HEK293 (cell line): ENCODE data around the gene CEP89.

Experiments used
- CTCF ChIA-PET: fragments of 350-600 bp; formaldehyde crosslinking; extraction: SDS; loops from one replicate; lab custom pipeline; 2021; ENCODE audit warnings: antibody characterized with exemption; lab: Yijun Ruan, JAX
- POLR2A ChIA-PET: fragments of 300-600 bp; formaldehyde crosslinking; extraction: SDS; loops from one replicate; lab custom pipeline; 2020; ENCODE audit warnings: antibody characterized with exemption, inconsistent platforms; lab: Yijun Ruan, JAX
- H3K27ac ChIP-seq: fragments of 200-500 bp; sonication (Bioruptor generic); 2 replicates; pipeline ENCODE4 v1.5.1; 2014; ENCODE audit warnings: low read depth, low read length, control low read depth, inconsistent platforms; ENCODE audit errors: extremely low read depth
- H3K36me3 ChIP-seq, 2 experiments: fragments of 200-500 bp in 1 of 2; sonication (Bioruptor generic) in 1 of 2; 1 replicate in 1 of 2; 2 replicates in 1 of 2; pipeline ENCODE4 v1.5.1; 2014 to 2017; ENCODE audit warnings: inconsistent platforms in 2 of 2, low read length in 2 of 2; ENCODE audit not compliant: control insufficient read depth in 2 of 2, insufficient read depth in 1 of 2
- H3K4me1 ChIP-seq: fragments of 200-500 bp; sonication (Bioruptor generic); 2 replicates; pipeline ENCODE4 v1.5.1; 2014; ENCODE audit warnings: mild to moderate bottlenecking, low read length, inconsistent platforms; ENCODE audit not compliant: control insufficient read depth, insufficient read depth
- H3K4me3 ChIP-seq: 2 replicates; pipeline ENCODE4 v1.5.1; 2011; ENCODE audit warnings: low read depth, mild to moderate bottlenecking, control low read depth, low read length, moderate library complexity
- H3K9me3 ChIP-seq: fragments of 200-500 bp; sonication (Bioruptor generic); 2 replicates; pipeline ENCODE4 v1.5.1; 2014; ENCODE audit warnings: low read depth, low read length, inconsistent platforms; ENCODE audit not compliant: control insufficient read depth, insufficient read depth
- CTCF ChIP-seq: fragments of 450-650 bp; formaldehyde crosslinking; IDR thresholded peaks from 2 replicates; pipeline ENCODE4 v1.5.1; 2016; ENCODE audit warnings: missing biosample characterization, missing genetic modification characterization
- EGR2 ChIP-seq: fragments of 450-650 bp; formaldehyde crosslinking; IDR thresholded peaks from 2 replicates; pipeline ENCODE4 v1.5.1; 2016; ENCODE audit warnings: low read depth, missing biosample characterization, missing genetic modification characterization
- GLI2 ChIP-seq: fragments of 450-650 bp; formaldehyde crosslinking; IDR thresholded peaks from 2 replicates; pipeline ENCODE4; 2017; ENCODE audit warnings: missing biosample characterization, missing genetic modification characterization, low read depth, borderline replicate concordance
- GLIS1 ChIP-seq: fragments of 450-650 bp; formaldehyde crosslinking; IDR thresholded peaks from 2 replicates; pipeline ENCODE4 v1.5.1; 2016; ENCODE audit warnings: missing biosample characterization, missing genetic modification characterization
- HIC1 ChIP-seq: fragments of 450-650 bp; formaldehyde crosslinking; IDR thresholded peaks from 2 replicates; pipeline ENCODE4 v1.5.1; 2016; ENCODE audit warnings: missing biosample characterization, missing genetic modification characterization
- HOXC10 ChIP-seq: sonication (generic); formaldehyde crosslinking; IDR thresholded peaks from 2 replicates; pipeline ENCODE4 v1.8.1; 2023; ENCODE audit warnings: mild to moderate bottlenecking, missing genetic modification reagents
- HOXD13 ChIP-seq: sonication (generic); formaldehyde crosslinking; IDR thresholded peaks from 2 replicates; pipeline ENCODE4 v1.8.0; 2022; ENCODE audit warnings: missing genetic modification reagents, borderline replicate concordance
- OVOL3 ChIP-seq: fragments of 450-650 bp; formaldehyde crosslinking; IDR thresholded peaks from 2 replicates; pipeline ENCODE4 v1.5.1; 2016; ENCODE audit warnings: missing biosample characterization, missing genetic modification characterization
- ZBTB1 ChIP-seq: fragments of 450-650 bp; formaldehyde crosslinking; IDR thresholded peaks from 2 replicates; pipeline ENCODE4 v1.5.1; 2016; ENCODE audit warnings: missing biosample characterization, missing genetic modification characterization
- ZEB2 ChIP-seq: fragments of 450-650 bp; formaldehyde crosslinking; IDR thresholded peaks from 2 replicates; pipeline ENCODE4 v1.5.1; 2016; ENCODE audit warnings: missing biosample characterization, missing genetic modification characterization
- ZIC2 ChIP-seq: fragments of 450-650 bp; formaldehyde crosslinking; IDR thresholded peaks from 2 replicates; pipeline ENCODE4 v1.5.1; 2016; ENCODE audit warnings: missing biosample characterization, missing genetic modification characterization
- ZNF184 ChIP-seq: fragments of 450-650 bp; IDR thresholded peaks from 2 replicates; pipeline ENCODE4 v1.5.1; 2018; ENCODE audit warnings: missing biosample characterization, mild to moderate bottlenecking, missing genetic modification characterization
- ZNF214 ChIP-seq: fragments of 450-650 bp; formaldehyde crosslinking; IDR thresholded peaks from 2 replicates; pipeline ENCODE4 v1.5.1; 2017; ENCODE audit warnings: missing biosample characterization, mild to moderate bottlenecking, missing genetic modification characterization, borderline replicate concordance
- ZNF292 ChIP-seq: fragments of 450-650 bp; formaldehyde crosslinking; IDR thresholded peaks from 2 replicates; pipeline ENCODE4 v1.5.1; 2016; ENCODE audit warnings: low read depth, missing biosample characterization, missing genetic modification characterization, borderline replicate concordance
- ZNF302 ChIP-seq: fragments of 450-650 bp; formaldehyde crosslinking; IDR thresholded peaks from 2 replicates; pipeline ENCODE4 v1.5.1; 2016; ENCODE audit warnings: missing biosample characterization, missing genetic modification characterization, low read depth
- ZNF426 ChIP-seq: fragments of 450-650 bp; formaldehyde crosslinking; IDR thresholded peaks from 2 replicates; pipeline ENCODE4 v1.5.1; 2017; ENCODE audit warnings: missing biosample characterization, missing genetic modification characterization, mild to moderate bottlenecking, inconsistent platforms, moderate library complexity
- ZNF514 ChIP-seq: fragments of 450-650 bp; formaldehyde crosslinking; IDR thresholded peaks from 2 replicates; pipeline ENCODE4 v1.5.1; 2016; ENCODE audit warnings: missing biosample characterization, missing genetic modification characterization
- ZNF518A ChIP-seq: fragments of 450-650 bp; formaldehyde crosslinking; conservative IDR thresholded peaks from 2 replicates; pipeline ENCODE4 v1.5.1; 2016; ENCODE audit warnings: low read depth, missing biosample characterization, missing genetic modification characterization
- ZNF654 ChIP-seq: fragments of 450-650 bp; formaldehyde crosslinking; IDR thresholded peaks from 2 replicates; pipeline ENCODE4 v1.5.1; 2016; ENCODE audit warnings: low read depth, missing biosample characterization, missing genetic modification characterization
- ZNF692 ChIP-seq: fragments of 450-650 bp; formaldehyde crosslinking; IDR thresholded peaks from 2 replicates; pipeline ENCODE4 v1.5.1; 2016; ENCODE audit warnings: missing biosample characterization, missing genetic modification characterization
- ZSCAN4 ChIP-seq: fragments of 450-650 bp; formaldehyde crosslinking; IDR thresholded peaks from 2 replicates; pipeline ENCODE4 v1.5.1; 2017; ENCODE audit warnings: missing biosample characterization, missing genetic modification characterization

The CEP89 gene

GRCh38 chr19:32971012-32971595, 654 bp downstream of the CEP89 start (continued):
- TF ChIP-seq CTCF: peak; percentile 19; the same call in 1 of the 2 replicates
- peak; percentile 63 for TF ChIP-seq EGR2 (tag by site-specific recombination)

- POLR2A ChIA-PET: no interaction called here
- TF ChIP-seq ZNF184 (tag by site-specific recombination) (no peak), ZNF426 (no peak), ZNF692 (tag by site-specific recombination) (no peak), ZIC2 (tag by site-specific recombination) (no peak), ZEB2 (tag by site-specific recombination) (no peak), HOXD13 (CRISPR knock-in tag) (no peak), ZBTB1 (tag by site-specific recombination) (no peak), ZNF214 (tag by site-specific recombination) (no peak), GLIS1 (tag by site-specific recombination) (no peak), ZNF292 (no peak), ZSCAN4 (tag by site-specific recombination) (no peak), ZNF302 (tag by site-specific recombination) (no peak), GLI2 (tag by site-specific recombination) (no peak), ZNF654 (tag by site-specific recombination) (no peak), OVOL3 (tag by site-specific recombination) (no peak), HIC1 (tag by site-specific recombination) (no peak), ZNF514 (tag by site-specific recombination) (no peak), ZNF518A (tag by site-specific recombination) (no peak), HOXC10 (no peak)
- peaks cover 16% of the 10 kb centered on the region for H3K4me1 ChIP-seq
- H3K36me3 ChIP-seq: peaks cover 39 to 50% of the 10 kb centered on the region in 2 experiments
- no peak overlapping the region for H3K27ac ChIP-seq
- H3K4me3 ChIP-seq: no peak overlapping the region
- CTCF ChIA-PET: interaction anchor here (13.3 kb wide), 1 partner anchor 154 kb away, joined by 335 read pairs; no protein-coding TSS in a partner anchor
- no peaks in the 10 kb centered on the region for H3K9me3 ChIP-seq
Measured at GRCh38 chr19:32969549-32969948, 2.2 kb downstream of the CEP89 start.
